Epithelial cell of proximal tubule (primary cell): ENCODE results near the gene ADCY2. TPM values are rescaled to one million over a fixed set of nuclear protein-coding genes. Genes with fewer than 3 reads are reported as not detected.

ENCODE experiments used
- DNase-seq: peaks from one replicate; pipeline ENCODE4 v3.0.0-alpha.2; 2011; ENCODE audit warnings: low read depth
- H3K4me3 ChIP-seq: 2 replicates; pipeline ENCODE4 v1.5.1; 2011; ENCODE audit warnings: low read depth, mild to moderate bottlenecking, low read length
- total RNA-seq: library from RNA; depleted of rRNA; stranded (reverse); fragments of >200 nt; gene quantifications from 2 replicates; pipeline ENCODE4 v1.2.3, GENCODE V29; 2015
- TF ChIP-seq, protein P1 (sequence below): conservative IDR thresholded peaks from 2 replicates; pipeline ENCODE4 v1.5.1; 2012; ENCODE audit warnings: low read depth, mild to moderate bottlenecking, low read length

Gene ADCY2
- total RNA-seq, 1 donor from 2014 or later: 0.12 TPM

GRCh38 chr5:7754997-7755596 is 359.2 kb downstream of the ADCY2 start:
- TF ChIP-seq, protein P1, sequence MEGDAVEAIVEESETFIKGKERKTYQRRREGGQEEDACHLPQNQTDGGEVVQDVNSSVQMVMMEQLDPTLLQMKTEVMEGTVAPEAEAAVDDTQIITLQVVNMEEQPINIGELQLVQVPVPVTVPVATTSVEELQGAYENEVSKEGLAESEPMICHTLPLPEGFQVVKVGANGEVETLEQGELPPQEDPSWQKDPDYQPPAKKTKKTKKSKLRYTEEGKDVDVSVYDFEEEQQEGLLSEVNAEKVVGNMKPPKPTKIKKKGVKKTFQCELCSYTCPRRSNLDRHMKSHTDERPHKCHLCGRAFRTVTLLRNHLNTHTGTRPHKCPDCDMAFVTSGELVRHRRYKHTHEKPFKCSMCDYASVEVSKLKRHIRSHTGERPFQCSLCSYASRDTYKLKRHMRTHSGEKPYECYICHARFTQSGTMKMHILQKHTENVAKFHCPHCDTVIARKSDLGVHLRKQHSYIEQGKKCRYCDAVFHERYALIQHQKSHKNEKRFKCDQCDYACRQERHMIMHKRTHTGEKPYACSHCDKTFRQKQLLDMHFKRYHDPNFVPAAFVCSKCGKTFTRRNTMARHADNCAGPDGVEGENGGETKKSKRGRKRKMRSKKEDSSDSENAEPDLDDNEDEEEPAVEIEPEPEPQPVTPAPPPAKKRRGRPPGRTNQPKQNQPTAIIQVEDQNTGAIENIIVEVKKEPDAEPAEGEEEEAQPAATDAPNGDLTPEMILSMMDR: peak; percentile 85
- DNase-seq: no peak
- H3K4me3 ChIP-seq: no peak overlapping the region

- no peak for DNase-seq
- H3K4me3 ChIP-seq: no peak overlapping the region
- TF ChIP-seq, protein P1: no peak
Observed at GRCh38 chr5:7755958-7756357, 360.0 kb downstream of the ADCY2 start.

DNA sequence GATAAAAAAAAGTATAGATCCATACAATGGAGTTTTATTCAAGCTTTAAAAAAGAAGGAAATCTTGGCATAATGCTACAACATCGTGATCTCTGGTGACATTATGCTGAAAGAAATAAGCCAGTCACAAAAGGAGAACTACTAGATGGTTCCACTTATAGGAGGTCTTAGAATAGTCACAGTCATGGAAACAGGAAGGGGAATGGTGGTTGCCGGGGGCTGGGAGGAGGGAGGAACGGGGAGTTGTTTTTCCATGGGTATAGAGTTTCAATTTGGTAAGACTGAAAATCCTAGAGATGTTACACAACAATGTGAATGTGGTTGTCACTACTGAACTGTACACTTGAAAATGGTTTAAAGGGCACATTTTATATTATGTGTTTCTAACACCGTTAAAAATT is 360.5 kb downstream of the ADCY2 start:
- no peak for DNase-seq
- TF ChIP-seq, protein P1: no peak
- no peak overlapping the region for H3K4me3 ChIP-seq

DNA sequence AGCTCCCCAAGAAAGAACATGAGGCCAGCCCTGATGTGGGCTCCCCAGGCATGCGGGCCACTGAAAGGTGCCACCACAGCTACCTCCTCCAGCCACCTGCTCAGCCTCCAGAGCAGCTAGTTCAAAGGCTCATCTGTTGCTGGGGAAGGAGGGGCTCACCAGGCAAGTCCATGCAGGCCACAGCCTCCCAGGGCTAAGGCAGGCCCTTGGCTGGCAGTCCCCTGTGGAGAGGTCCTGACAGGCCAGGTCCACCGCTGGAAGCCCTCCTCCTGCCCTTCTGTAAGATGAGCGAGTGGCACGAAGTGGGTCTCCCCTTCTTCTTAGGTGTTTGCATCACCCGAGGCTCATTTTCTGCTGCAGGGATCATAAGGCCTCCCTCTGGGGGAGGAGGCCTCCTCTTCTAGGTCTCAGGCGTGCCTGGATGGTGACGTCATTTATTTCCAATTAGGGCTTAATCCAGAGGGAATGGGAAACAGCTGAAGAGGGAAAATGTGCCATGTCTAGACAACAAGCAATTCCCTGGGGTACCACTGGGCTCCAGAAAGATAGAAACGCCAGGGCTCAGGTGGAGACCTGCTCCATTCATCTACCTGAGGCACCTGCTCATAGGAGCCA is 363.4 kb downstream of the ADCY2 start:
- TF ChIP-seq, protein P1: no peak
- no peak for DNase-seq
- H3K4me3 ChIP-seq: no peak overlapping the region

DNA sequence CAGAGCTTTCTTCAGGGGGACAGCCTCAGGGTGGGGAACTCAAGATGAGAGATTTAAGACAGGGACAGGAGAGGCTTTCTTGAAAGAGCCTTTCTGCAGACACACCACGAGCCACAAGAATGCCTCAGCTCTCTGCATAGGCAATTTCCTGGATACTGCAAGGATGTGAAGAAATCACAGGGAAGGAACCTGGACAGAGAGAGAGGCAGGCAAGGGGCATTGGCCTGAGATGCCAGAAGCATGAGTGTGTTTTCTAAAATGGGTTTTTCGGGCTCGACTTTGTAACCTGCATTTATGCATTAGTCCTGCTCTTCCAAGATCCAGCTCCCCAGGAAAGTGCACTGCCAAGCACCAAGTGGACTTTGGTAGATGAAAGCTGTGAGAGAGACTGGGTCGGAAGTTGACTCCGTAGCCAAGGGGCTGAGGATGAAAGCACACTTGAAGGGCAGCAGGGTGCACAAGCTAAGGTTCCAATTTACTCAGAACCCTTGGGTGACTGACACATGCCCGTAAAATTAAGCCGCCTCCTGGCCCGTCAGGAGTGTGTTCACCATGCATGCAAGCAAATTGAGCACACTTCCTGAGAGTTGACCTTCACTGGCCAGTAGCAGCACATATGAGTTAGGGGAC is 364.1 kb downstream of the ADCY2 start:
- H3K4me3 ChIP-seq: no peak overlapping the region
- DNase-seq: peak; percentile 56
- TF ChIP-seq, protein P1: no peak

DNA sequence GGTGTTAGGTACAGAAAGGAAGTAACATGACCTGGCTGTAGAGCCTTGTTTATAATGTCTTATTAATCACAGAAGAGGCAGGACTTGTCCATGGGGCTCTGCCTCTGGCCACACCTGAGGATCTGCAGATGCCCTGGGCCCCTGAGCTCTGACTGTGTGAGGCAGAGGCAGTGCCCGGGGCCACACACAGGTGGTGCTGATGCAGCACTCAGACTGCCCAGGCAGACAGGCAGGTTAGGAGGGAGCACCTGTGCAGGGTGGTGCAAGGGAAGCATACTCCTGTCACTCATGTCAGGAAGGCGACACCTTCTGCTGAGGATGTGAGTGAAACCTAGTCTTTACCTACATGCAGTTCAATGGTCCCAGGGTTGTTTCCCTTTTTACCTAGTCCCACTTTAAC is 366.3 kb downstream of the ADCY2 start:
- no peak overlapping the region for H3K4me3 ChIP-seq
- TF ChIP-seq, protein P1: peak; percentile 27
- DNase-seq: no peak
